Loucy (cell line): ENCODE measurements around the gene MRPS23.

Experiments used
- EZH2phosphoT487 ChIP-seq: fragments of 200-600 bp; IDR thresholded peaks from 2 replicates; pipeline ENCODE4 v1.6.1; 2018; ENCODE audit warnings: antibody characterized with exemption, mild to moderate bottlenecking, moderate library complexity, borderline replicate concordance
- TF ChIP-seq, protein P1 (sequence below): fragments of 200-600 bp; sonication (generic); conservative IDR thresholded peaks from 2 replicates; pipeline ENCODE4 v1.5.1; 2014; ENCODE audit warnings: mild to moderate bottlenecking, antibody characterized with exemption, low read length

GRCh38 chr17:57868007-57868909 is 18.4 kb upstream of the MRPS23 start:
- TF ChIP-seq, protein P1, sequence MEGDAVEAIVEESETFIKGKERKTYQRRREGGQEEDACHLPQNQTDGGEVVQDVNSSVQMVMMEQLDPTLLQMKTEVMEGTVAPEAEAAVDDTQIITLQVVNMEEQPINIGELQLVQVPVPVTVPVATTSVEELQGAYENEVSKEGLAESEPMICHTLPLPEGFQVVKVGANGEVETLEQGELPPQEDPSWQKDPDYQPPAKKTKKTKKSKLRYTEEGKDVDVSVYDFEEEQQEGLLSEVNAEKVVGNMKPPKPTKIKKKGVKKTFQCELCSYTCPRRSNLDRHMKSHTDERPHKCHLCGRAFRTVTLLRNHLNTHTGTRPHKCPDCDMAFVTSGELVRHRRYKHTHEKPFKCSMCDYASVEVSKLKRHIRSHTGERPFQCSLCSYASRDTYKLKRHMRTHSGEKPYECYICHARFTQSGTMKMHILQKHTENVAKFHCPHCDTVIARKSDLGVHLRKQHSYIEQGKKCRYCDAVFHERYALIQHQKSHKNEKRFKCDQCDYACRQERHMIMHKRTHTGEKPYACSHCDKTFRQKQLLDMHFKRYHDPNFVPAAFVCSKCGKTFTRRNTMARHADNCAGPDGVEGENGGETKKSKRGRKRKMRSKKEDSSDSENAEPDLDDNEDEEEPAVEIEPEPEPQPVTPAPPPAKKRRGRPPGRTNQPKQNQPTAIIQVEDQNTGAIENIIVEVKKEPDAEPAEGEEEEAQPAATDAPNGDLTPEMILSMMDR = peak; percentile 54
- TF ChIP-seq EZH2phosphoT487 = no peak
